Measurements from ENCODE around the gene CDKN1C. TPM values are rescaled to one million over a fixed set of nuclear protein-coding genes. Genes with fewer than 3 reads are reported as not detected.

CDKN1C gene
- polyA plus RNA-seq, 1 donor from 2014 or later: 36.7 TPM

DNA sequence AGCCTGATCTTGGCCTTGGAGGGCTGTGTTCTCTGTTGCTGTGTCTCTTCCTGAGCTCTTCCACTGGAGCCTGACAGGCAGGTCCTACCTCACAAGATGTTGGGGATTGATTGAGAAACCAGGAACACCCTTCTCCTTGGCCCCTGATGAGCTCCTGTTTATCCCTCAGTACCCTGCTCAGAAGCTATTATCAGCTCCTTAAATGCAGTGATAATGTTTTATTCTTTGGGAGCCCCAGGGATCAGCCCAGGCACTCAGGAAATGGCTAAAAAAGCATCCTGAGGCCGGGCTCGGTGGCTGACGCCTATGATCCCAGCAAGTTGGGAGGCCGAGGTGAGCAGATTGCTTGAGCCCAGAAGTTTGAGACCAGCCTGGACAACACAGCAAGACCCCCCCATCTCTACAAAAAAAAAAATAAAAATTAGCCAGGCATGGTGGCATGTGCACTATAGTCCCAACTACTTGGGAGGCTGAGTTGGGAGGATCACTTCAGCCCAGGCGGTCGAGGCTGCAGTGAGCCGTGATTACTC lies 48.5 kb upstream of the CDKN1C start:
- Histone ChIP-seq H2AFZ (ENCODE audit: low read depth, low read length) (no peak overlapping the region), H3K9me2 (ENCODE audit: insufficient read depth, low read length) (no peaks in the 10 kb centered on the region)
- TF ChIP-seq SMC3 (conservative IDR thresholded peaks at IDR 0.05; ENCODE audit: poor library complexity) (no peak), EZH2 (IDR thresholded peaks at IDR 0.05; ENCODE audit: borderline replicate concordance, insufficient read depth, low read length, poor library complexity, severe bottlenecking) (no peak), RAD21 (conservative IDR thresholded peaks at IDR 0.05) (no peak)
- TF ChIP-seq, protein P1, sequence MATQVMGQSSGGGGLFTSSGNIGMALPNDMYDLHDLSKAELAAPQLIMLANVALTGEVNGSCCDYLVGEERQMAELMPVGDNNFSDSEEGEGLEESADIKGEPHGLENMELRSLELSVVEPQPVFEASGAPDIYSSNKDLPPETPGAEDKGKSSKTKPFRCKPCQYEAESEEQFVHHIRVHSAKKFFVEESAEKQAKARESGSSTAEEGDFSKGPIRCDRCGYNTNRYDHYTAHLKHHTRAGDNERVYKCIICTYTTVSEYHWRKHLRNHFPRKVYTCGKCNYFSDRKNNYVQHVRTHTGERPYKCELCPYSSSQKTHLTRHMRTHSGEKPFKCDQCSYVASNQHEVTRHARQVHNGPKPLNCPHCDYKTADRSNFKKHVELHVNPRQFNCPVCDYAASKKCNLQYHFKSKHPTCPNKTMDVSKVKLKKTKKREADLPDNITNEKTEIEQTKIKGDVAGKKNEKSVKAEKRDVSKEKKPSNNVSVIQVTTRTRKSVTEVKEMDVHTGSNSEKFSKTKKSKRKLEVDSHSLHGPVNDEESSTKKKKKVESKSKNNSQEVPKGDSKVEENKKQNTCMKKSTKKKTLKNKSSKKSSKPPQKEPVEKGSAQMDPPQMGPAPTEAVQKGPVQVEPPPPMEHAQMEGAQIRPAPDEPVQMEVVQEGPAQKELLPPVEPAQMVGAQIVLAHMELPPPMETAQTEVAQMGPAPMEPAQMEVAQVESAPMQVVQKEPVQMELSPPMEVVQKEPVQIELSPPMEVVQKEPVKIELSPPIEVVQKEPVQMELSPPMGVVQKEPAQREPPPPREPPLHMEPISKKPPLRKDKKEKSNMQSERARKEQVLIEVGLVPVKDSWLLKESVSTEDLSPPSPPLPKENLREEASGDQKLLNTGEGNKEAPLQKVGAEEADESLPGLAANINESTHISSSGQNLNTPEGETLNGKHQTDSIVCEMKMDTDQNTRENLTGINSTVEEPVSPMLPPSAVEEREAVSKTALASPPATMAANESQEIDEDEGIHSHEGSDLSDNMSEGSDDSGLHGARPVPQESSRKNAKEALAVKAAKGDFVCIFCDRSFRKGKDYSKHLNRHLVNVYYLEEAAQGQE (IDR thresholded peaks at IDR 0.05; ENCODE audit: borderline replicate concordance): no peak
- TF ChIP-seq, protein P2, sequence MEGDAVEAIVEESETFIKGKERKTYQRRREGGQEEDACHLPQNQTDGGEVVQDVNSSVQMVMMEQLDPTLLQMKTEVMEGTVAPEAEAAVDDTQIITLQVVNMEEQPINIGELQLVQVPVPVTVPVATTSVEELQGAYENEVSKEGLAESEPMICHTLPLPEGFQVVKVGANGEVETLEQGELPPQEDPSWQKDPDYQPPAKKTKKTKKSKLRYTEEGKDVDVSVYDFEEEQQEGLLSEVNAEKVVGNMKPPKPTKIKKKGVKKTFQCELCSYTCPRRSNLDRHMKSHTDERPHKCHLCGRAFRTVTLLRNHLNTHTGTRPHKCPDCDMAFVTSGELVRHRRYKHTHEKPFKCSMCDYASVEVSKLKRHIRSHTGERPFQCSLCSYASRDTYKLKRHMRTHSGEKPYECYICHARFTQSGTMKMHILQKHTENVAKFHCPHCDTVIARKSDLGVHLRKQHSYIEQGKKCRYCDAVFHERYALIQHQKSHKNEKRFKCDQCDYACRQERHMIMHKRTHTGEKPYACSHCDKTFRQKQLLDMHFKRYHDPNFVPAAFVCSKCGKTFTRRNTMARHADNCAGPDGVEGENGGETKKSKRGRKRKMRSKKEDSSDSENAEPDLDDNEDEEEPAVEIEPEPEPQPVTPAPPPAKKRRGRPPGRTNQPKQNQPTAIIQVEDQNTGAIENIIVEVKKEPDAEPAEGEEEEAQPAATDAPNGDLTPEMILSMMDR (IDR thresholded peaks at IDR 0.05; ENCODE audit: poor library complexity, severe bottlenecking): no peak

DNA sequence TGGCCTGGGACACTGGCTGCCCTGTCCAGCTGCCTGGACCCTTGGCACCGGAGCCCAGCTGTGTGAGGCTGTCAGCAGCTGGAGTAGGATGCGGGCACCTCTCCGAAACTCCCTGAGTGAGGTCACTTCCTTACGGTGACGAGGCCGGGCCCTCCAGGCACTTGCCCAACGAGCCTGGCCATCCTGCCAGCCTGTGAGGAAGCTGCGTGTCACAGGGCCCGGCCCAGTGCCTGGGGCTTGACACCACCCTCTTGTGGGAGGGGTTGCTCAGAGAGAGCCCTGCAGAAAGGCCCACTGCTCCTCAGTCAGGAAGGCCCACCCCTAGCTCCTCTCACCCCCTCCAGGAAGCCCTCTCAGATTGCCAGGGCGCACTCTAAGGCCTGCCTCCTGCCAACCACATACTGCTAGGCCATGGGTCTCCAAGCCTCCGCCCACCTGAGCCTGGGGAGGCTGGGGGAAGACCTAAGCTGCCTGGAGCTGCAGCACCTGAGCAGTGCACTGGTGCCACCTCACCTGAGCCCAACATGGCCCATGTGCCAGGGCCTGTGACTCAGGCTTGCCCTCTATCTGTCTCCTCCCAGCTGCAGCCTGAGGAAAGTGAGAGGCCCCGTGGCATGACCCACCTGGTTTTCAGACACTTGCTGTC lies 47.9 kb upstream of the CDKN1C start:
- peaks cover 36% of the 10 kb centered on the region for H3K27me3 ChIP-seq (ENCODE audit: insufficient read depth, low read depth, low read length)
- no peaks in the 10 kb centered on the region for H3K36me3 ChIP-seq (ENCODE audit: insufficient read depth, low read length)
- no peak overlapping the region for H3K9ac ChIP-seq (ENCODE audit: low read length)
- TF ChIP-seq SMC3 (conservative IDR thresholded peaks at IDR 0.05; ENCODE audit: poor library complexity): no peak
- no peak for TF ChIP-seq TAF1 (IDR thresholded peaks at IDR 0.05; ENCODE audit: low read depth)
- no peak for TF ChIP-seq EP300 (conservative IDR thresholded peaks at IDR 0.05; ENCODE audit: poor library complexity, severe bottlenecking)
- TF ChIP-seq EZH2 (IDR thresholded peaks at IDR 0.05; ENCODE audit: borderline replicate concordance, insufficient read depth, low read length, poor library complexity, severe bottlenecking): no peak
- TF ChIP-seq MXI1 (conservative IDR thresholded peaks at IDR 0.05; ENCODE audit: poor library complexity, severe bottlenecking): no peak
- TF ChIP-seq POLR2AphosphoS5 (IDR thresholded peaks at IDR 0.05): no peak
- TF ChIP-seq, protein P2 (IDR thresholded peaks at IDR 0.05; ENCODE audit: poor library complexity, severe bottlenecking): no peak
- TF ChIP-seq, protein P1 (IDR thresholded peaks at IDR 0.05; ENCODE audit: borderline replicate concordance): no peak
- TF ChIP-seq RAD21 (conservative IDR thresholded peaks at IDR 0.05): no peak
- H3K4me2 ChIP-seq (ENCODE audit: low read length): no peak overlapping the region
- no peak overlapping the region for H3K27ac ChIP-seq (ENCODE audit: low read length)
- H3K9me2 ChIP-seq (ENCODE audit: insufficient read depth, low read length): no peaks in the 10 kb centered on the region
- no peaks in the 10 kb centered on the region for H3F3A ChIP-seq (ENCODE audit: insufficient read depth, low read length, poor library complexity, severe bottlenecking)
- H3K4me3 ChIP-seq (ENCODE audit: low read length): no peak overlapping the region
- peaks cover 5% of the 10 kb centered on the region for H3K9me3 ChIP-seq (ENCODE audit: low read length)
- no peaks in the 10 kb centered on the region for H4K20me1 ChIP-seq (ENCODE audit: insufficient read depth)
- H3K79me2 ChIP-seq (replicated peaks; ENCODE audit: insufficient read depth, low read length): no peaks in the 10 kb centered on the region
- no peak overlapping the region for H2AFZ ChIP-seq (ENCODE audit: low read depth, low read length)

More for the DNA sequence above, 48.5 kb upstream of the CDKN1C start:
- Histone ChIP-seq H3K36me3 (ENCODE audit: insufficient read depth, low read length) (no peaks in the 10 kb centered on the region), H3K4me3 (ENCODE audit: low read length) (no peak overlapping the region), H3K27me3 (ENCODE audit: insufficient read depth, low read depth, low read length) (peaks cover 30% of the 10 kb centered on the region), H3K4me2 (ENCODE audit: low read length) (no peak overlapping the region), H3K9me3 (ENCODE audit: low read length) (peaks cover 11% of the 10 kb centered on the region), H3K27ac (ENCODE audit: low read length) (no peak overlapping the region), H4K20me1 (ENCODE audit: insufficient read depth) (no peaks in the 10 kb centered on the region), H3F3A (ENCODE audit: insufficient read depth, low read length, poor library complexity, severe bottlenecking) (no peaks in the 10 kb centered on the region), H3K79me2 (replicated peaks; ENCODE audit: insufficient read depth, low read length) (no peaks in the 10 kb centered on the region), H3K9ac (ENCODE audit: low read length) (no peak overlapping the region)

Data from neural cell (in vitro differentiated cells).